GM23338 (cell line): ENCODE results near the gene CD83. TPM values are rescaled to one million over a fixed set of nuclear protein-coding genes. Genes with fewer than 3 reads are reported as not detected.

Experiments
- ATAC-seq: fragments of 200-7000 bp; cut with Tn5 transposase; 3 replicates; pipeline ENCODE4 v1.9.1; 2020
- DNase-seq: peaks from one replicate; pipeline ENCODE4 v3.0.0-alpha.2; 2015; ENCODE audit warnings: low spot score
- H2AFZ ChIP-seq: fragments of 200-600 bp; sonication (generic); 2 replicates; pipeline ENCODE4 v1.8.0; 2016; ENCODE audit warnings: antibody characterized with exemption, mild to moderate bottlenecking, moderate library complexity
- H3F3A ChIP-seq: fragments of 200-600 bp; sonication (generic); replicated peaks from 2 replicates; pipeline ENCODE4 v1.8.0; 2017; ENCODE audit warnings: antibody characterized with exemption, mixed run types, low read depth
- H3K27ac ChIP-seq: fragments of 200-600 bp; sonication (generic); 2 replicates; pipeline ENCODE4 v1.6.1; 2016; ENCODE audit warnings: low read depth
- H3K27me3 ChIP-seq: fragments of 200-600 bp; sonication (generic); 2 replicates; pipeline ENCODE4 v1.8.0; 2016; ENCODE audit warnings: mild to moderate bottlenecking, mixed run types, moderate library complexity; ENCODE audit not compliant: insufficient read depth
- H3K36me3 ChIP-seq: fragments of 200-600 bp; sonication (generic); 2 replicates; pipeline ENCODE4 v1.8.0; 2016; ENCODE audit warnings: mild to moderate bottlenecking; ENCODE audit not compliant: insufficient read depth
- H3K4me1 ChIP-seq: fragments of 200-600 bp; sonication (generic); 2 replicates; pipeline ENCODE4 v1.8.0; 2016; ENCODE audit warnings: mild to moderate bottlenecking, moderate library complexity; ENCODE audit not compliant: insufficient read depth
- H3K4me2 ChIP-seq: fragments of 200-600 bp; sonication (generic); 2 replicates; pipeline ENCODE4 v1.7.1; 2017; ENCODE audit warnings: mixed run types
- H3K4me3 ChIP-seq: fragments of 200-600 bp; sonication (generic); 2 replicates; pipeline ENCODE4 v1.6.1; 2016; ENCODE audit warnings: mixed run types
- H3K79me2 ChIP-seq: fragments of 200-600 bp; sonication (generic); replicated peaks from 2 replicates; pipeline ENCODE4 v1.8.0; 2017; ENCODE audit warnings: mild to moderate bottlenecking; ENCODE audit not compliant: insufficient read depth
- H3K9me2 ChIP-seq: fragments of 200-600 bp; sonication (generic); 2 replicates; pipeline ENCODE4 v1.8.0; 2017; ENCODE audit not compliant: insufficient read depth
- H4K20me1 ChIP-seq: fragments of 200-600 bp; sonication (generic); replicated peaks from 2 replicates; pipeline ENCODE4 v1.8.0; 2017; ENCODE audit warnings: mild to moderate bottlenecking; ENCODE audit not compliant: insufficient read depth
- H3K27ac Mint-ChIP-seq: 2 replicates; pipeline ENCODE4 v1.8.0; 2020; ENCODE audit warnings: inconsistent platforms, mild to moderate bottlenecking, moderate library complexity, mixed read lengths
- H3K27me3 Mint-ChIP-seq: 3 replicates; pipeline ENCODE4 v1.8.0; 2022; ENCODE audit warnings: low read depth, mild to moderate bottlenecking, moderate library complexity, mixed read lengths, inconsistent platforms; ENCODE audit not compliant: insufficient read depth, poor library complexity
- H3K36me3 Mint-ChIP-seq: 3 replicates; pipeline ENCODE4 v1.8.0; 2021; ENCODE audit warnings: low read depth, mild to moderate bottlenecking, inconsistent platforms, moderate library complexity, mixed read lengths
- H3K4me1 Mint-ChIP-seq: 3 replicates; pipeline ENCODE4 v1.8.0; 2020; ENCODE audit warnings: mild to moderate bottlenecking, inconsistent platforms, mixed read lengths
- H3K4me3 Mint-ChIP-seq: 3 replicates; pipeline ENCODE4 v1.8.0; 2021; ENCODE audit warnings: moderate library complexity, mild to moderate bottlenecking, inconsistent platforms, mixed read lengths
- H3K9me3 Mint-ChIP-seq: 3 replicates; pipeline ENCODE4 v1.8.0; 2020; ENCODE audit warnings: moderate library complexity, mild to moderate bottlenecking, inconsistent platforms, mixed read lengths
- CTCF ChIP-seq, 2 experiments: fragments of 200-600 bp in 1 of 2; sonication (generic) in 1 of 2; conservative IDR thresholded peaks; 2 replicates each; pipeline versions ENCODE4 v1.5.1 to v1.6.1; 2016 to 2017; ENCODE audit warnings: antibody characterized with exemption in 2 of 2, low read depth in 2 of 2, mild to moderate bottlenecking in 2 of 2, moderate library complexity in 1 of 2
- ETS1 ChIP-seq: IDR thresholded peaks from 2 replicates; pipeline ENCODE4 v1.6.1; 2016; ENCODE audit warnings: antibody characterized with exemption
- EZH2 ChIP-seq: fragments of 200-600 bp; sonication (generic); IDR thresholded peaks from one replicate; pipeline ENCODE4 v1.8.0; 2017; ENCODE audit warnings: antibody characterized with exemption, mild to moderate bottlenecking, low read depth; ENCODE audit not compliant: unreplicated experiment
- EZH2phosphoT487 ChIP-seq: fragments of 200-600 bp; sonication (generic); IDR thresholded peaks from one replicate; pipeline ENCODE4 v1.8.1; 2018; ENCODE audit warnings: antibody characterized with exemption; ENCODE audit not compliant: unreplicated experiment
- JUNB ChIP-seq: IDR thresholded peaks from one replicate; pipeline ENCODE4 v1.6.1; 2016; ENCODE audit warnings: antibody characterized with exemption; ENCODE audit not compliant: unreplicated experiment
- NANOG ChIP-seq: IDR thresholded peaks from 2 replicates; pipeline ENCODE4 v1.6.1; 2016; ENCODE audit warnings: antibody characterized with exemption, borderline replicate concordance
- REST ChIP-seq: IDR thresholded peaks from one replicate; pipeline ENCODE4 v1.6.1; 2018; ENCODE audit warnings: antibody characterized with exemption; ENCODE audit not compliant: unreplicated experiment
- STAT1 ChIP-seq: IDR thresholded peaks from one replicate; pipeline ENCODE4 v1.6.1; 2016; ENCODE audit warnings: antibody characterized with exemption; ENCODE audit not compliant: unreplicated experiment
- polyA plus RNA-seq: library from polyadenylated mRNA; unstranded; fragments of >200 nt; fragmentation: Nextera tagmentation; extraction: Ambion mirVana; gene quantifications from 2 replicates; pipeline ENCODE4 v1.2.1, GENCODE V29; 2016
- total RNA-seq: library from RNA; depleted of rRNA; stranded (reverse); fragments of >200 nt; shearing (Covaris generic); gene quantifications from 2 replicates; pipeline ENCODE4 v1.2.3, GENCODE V29; 2014

The CD83 gene
- total and polyA plus RNA-seq, 2 experiments from 2014 or later = 8.1 to 13.2 TPM

GRCh38 chr6:14174226-14174625, 56.7 kb downstream of the CD83 start:
- TF ChIP-seq STAT1 (no peak), ETS1 (no peak), EZH2 (no peak), NANOG (no peak), REST (no peak), CTCF (conservative IDR thresholded peaks at IDR 0.05; ENCODE audit: low read depth in 2 of 2) (no peak), EZH2phosphoT487 (no peak)
- no peak for DNase-seq
- H3K4me3 ChIP-seq = no peak overlapping the region
- H3K4me2 ChIP-seq = no peak overlapping the region
- H2AFZ ChIP-seq = no peak overlapping the region
- ATAC-seq = no peak
- H3K36me3 ChIP-seq = peaks cover 8% of the 10 kb centered on the region; the same call in 1 of the 2 replicates
- H4K20me1 ChIP-seq = no peaks in the 10 kb centered on the region
- H3K27me3 ChIP-seq = no peaks in the 10 kb centered on the region
- H3F3A ChIP-seq = no peaks in the 10 kb centered on the region
- Mint-ChIP-seq H3K36me3 (peaks cover 8% of the 10 kb centered on the region; the same call in 2 of the 3 replicates), H3K9me3 (peaks cover 17% of the 10 kb centered on the region; the same call in 2 of the 3 replicates), H3K27me3 (peaks cover 2% of the 10 kb centered on the region), H3K27ac (no peak overlapping the region), H3K4me1 (no peaks in the 10 kb centered on the region), H3K4me3 (no peak overlapping the region)
- 0 out of 2 replicates have a peak, but pooled peaks cover 2% of the 10 kb centered on the region for H3K9me2 ChIP-seq
- H3K79me2 ChIP-seq = no peaks in the 10 kb centered on the region
- no peak overlapping the region for H3K27ac ChIP-seq
- H3K4me1 ChIP-seq = no peaks in the 10 kb centered on the region

GRCh38 chr6:14174996-14175395, 57.4 kb downstream of the CD83 start:
- no peaks in the 10 kb centered on the region for H3K4me1 ChIP-seq
- H3K27ac ChIP-seq = no peak overlapping the region
- no peak overlapping the region for H3K4me3 ChIP-seq
- DNase-seq = no peak
- peaks cover 10% of the 10 kb centered on the region; the same call in 2 of the 3 replicates for H3K9me3 Mint-ChIP-seq
- peaks cover 2% of the 10 kb centered on the region for H3K27me3 Mint-ChIP-seq
- no peak for ATAC-seq
- no peak overlapping the region for H3K27ac Mint-ChIP-seq
- no peaks in the 10 kb centered on the region for H3K27me3 ChIP-seq
- 0 out of 2 replicates have a peak, but pooled peaks cover 2% of the 10 kb centered on the region for H3K9me2 ChIP-seq
- peaks cover 5% of the 10 kb centered on the region; the same call in 2 of the 3 replicates for H3K36me3 Mint-ChIP-seq
- H2AFZ ChIP-seq = 0 out of 2 replicates have a peak overlapping the region, but pooled peaks have one; percentile 72
- H3F3A ChIP-seq = no peaks in the 10 kb centered on the region
- H3K4me1 Mint-ChIP-seq = no peaks in the 10 kb centered on the region
- no peak overlapping the region for H3K4me2 ChIP-seq
- H3K79me2 ChIP-seq = no peaks in the 10 kb centered on the region
- H4K20me1 ChIP-seq = no peaks in the 10 kb centered on the region
- peaks cover 8% of the 10 kb centered on the region; the same call in 1 of the 2 replicates for H3K36me3 ChIP-seq
- no peak overlapping the region for H3K4me3 Mint-ChIP-seq
- no peak for TF ChIP-seq EZH2phosphoT487
- no peak for TF ChIP-seq REST
- TF ChIP-seq STAT1 = no peak
- no peak for TF ChIP-seq JUNB
